DOHH2 (cell line): ENCODE data around the gene CACNG7.

ENCODE experiments used
- H3F3A ChIP-seq: fragments of 200-600 bp; sonication (generic), shearing (Covaris generic); 2 replicates; pipeline ENCODE4 v1.6.0; 2016; ENCODE audit warnings: antibody characterized with exemption, mild to moderate bottlenecking; ENCODE audit not compliant: control insufficient read depth, insufficient read depth
- H3K27ac ChIP-seq: fragments of 200-600 bp; sonication (generic); 2 replicates; pipeline ENCODE4 v1.5.1; 2014; ENCODE audit warnings: low read depth, mild to moderate bottlenecking, low read length, moderate library complexity
- H3K27me3 ChIP-seq: fragments of 200-600 bp; sonication (generic); 2 replicates; pipeline ENCODE4 v1.6.1; 2014; ENCODE audit warnings: mild to moderate bottlenecking, low read length, mixed read lengths; ENCODE audit not compliant: control insufficient read depth
- H3K36me3 ChIP-seq: fragments of 200-600 bp; sonication (generic); 2 replicates; pipeline ENCODE4 v1.6.1; 2014; ENCODE audit warnings: mild to moderate bottlenecking, low read length, moderate library complexity, mixed read lengths; ENCODE audit not compliant: control insufficient read depth
- H3K4me1 ChIP-seq: fragments of 200-600 bp; sonication (generic); 2 replicates; pipeline ENCODE4 v1.6.1; 2014; ENCODE audit warnings: mild to moderate bottlenecking, low read length, mixed read lengths; ENCODE audit not compliant: control insufficient read depth
- H3K4me2 ChIP-seq: fragments of 200-600 bp; sonication (generic); 2 replicates; pipeline ENCODE4 v1.6.0; 2014; ENCODE audit warnings: mild to moderate bottlenecking, low read length, moderate library complexity
- H3K4me3 ChIP-seq: fragments of 200-600 bp; sonication (generic); 2 replicates; pipeline ENCODE4 v1.5.1; 2014; ENCODE audit warnings: mild to moderate bottlenecking, low read length, mixed read lengths
- H3K79me2 ChIP-seq: fragments of 200-600 bp; sonication (generic); 2 replicates; pipeline ENCODE4 v1.6.1; 2014; ENCODE audit warnings: mild to moderate bottlenecking, low read length, mixed read lengths; ENCODE audit not compliant: control insufficient read depth
- H3K9me2 ChIP-seq: fragments of 200-600 bp; sonication (generic); replicated peaks from 2 replicates; pipeline ENCODE4 v1.6.1; 2014; ENCODE audit warnings: mild to moderate bottlenecking, low read length, mixed read lengths; ENCODE audit not compliant: control insufficient read depth
- H3K9me3 ChIP-seq: fragments of 200-600 bp; sonication (generic); 2 replicates; pipeline ENCODE4 v1.6.1; 2014; ENCODE audit warnings: antibody characterized with exemption, low read length, mixed read lengths; ENCODE audit not compliant: control insufficient read depth, insufficient read depth
- H4K20me1 ChIP-seq: fragments of 200-600 bp; sonication (generic); 2 replicates; pipeline ENCODE4 v1.6.0; 2014; ENCODE audit warnings: low read depth, mild to moderate bottlenecking, antibody characterized with exemption, low read length, moderate library complexity; ENCODE audit not compliant: control insufficient read depth, insufficient read depth
- CTCF ChIP-seq: fragments of 200-600 bp; sonication (generic); IDR thresholded peaks from one replicate; pipeline ENCODE4 v1.5.1; 2014; ENCODE audit warnings: antibody characterized with exemption, mild to moderate bottlenecking, low read depth, low read length; ENCODE audit not compliant: poor library complexity, severe bottlenecking
- EZH2phosphoT487 ChIP-seq: fragments of 200-600 bp; sonication (generic); IDR thresholded peaks from 2 replicates; pipeline ENCODE4 v1.6.1; 2017; ENCODE audit warnings: borderline replicate concordance, mild to moderate bottlenecking, antibody characterized with exemption, low read length, moderate library complexity, mixed read lengths

The CACNG7 gene

GRCh38 chr19:53981376-53981951 lies 72.4 kb downstream of the CACNG7 start:
- no peaks in the 10 kb centered on the region for H3K36me3 ChIP-seq
- no peaks in the 10 kb centered on the region for H4K20me1 ChIP-seq
- H3K4me1 ChIP-seq: peaks cover 4% of the 10 kb centered on the region
- H3K4me2 ChIP-seq: no peak overlapping the region
- no peak overlapping the region for H3K4me3 ChIP-seq
- TF ChIP-seq EZH2phosphoT487 (no peak), CTCF (no peak)
- H3K79me2 ChIP-seq: no peaks in the 10 kb centered on the region
- H3K27ac ChIP-seq: no peak overlapping the region
- H3K9me2 ChIP-seq: no peaks in the 10 kb centered on the region
- H3K27me3 ChIP-seq: no peaks in the 10 kb centered on the region
- H3F3A ChIP-seq: no peaks in the 10 kb centered on the region
- peaks cover 4% of the 10 kb centered on the region; the same call in 1 of the 2 replicates for H3K9me3 ChIP-seq

- Histone ChIP-seq H3K4me2 (no peak overlapping the region), H3K4me3 (no peak overlapping the region), H3K4me1 (peaks cover 4% of the 10 kb centered on the region)
Measured at GRCh38 chr19:53982001-53982451, 72.9 kb downstream of the CACNG7 start.

GRCh38 chr19:53982611-53983010 lies 73.5 kb downstream of the CACNG7 start:
- Histone ChIP-seq H3K9me3 (peaks cover 4% of the 10 kb centered on the region; the same call in 1 of the 2 replicates), H3K27me3 (no peaks in the 10 kb centered on the region), H3K4me2 (no peak overlapping the region), H3F3A (no peaks in the 10 kb centered on the region), H3K9me2 (no peaks in the 10 kb centered on the region), H3K4me3 (no peak overlapping the region), H4K20me1 (no peaks in the 10 kb centered on the region), H3K36me3 (no peaks in the 10 kb centered on the region), H3K79me2 (no peaks in the 10 kb centered on the region), H3K4me1 (peaks cover 3% of the 10 kb centered on the region), H3K27ac (no peak overlapping the region)
- no peak for TF ChIP-seq EZH2phosphoT487
- TF ChIP-seq CTCF: no peak

More at GRCh38 chr19:53982001-53982451, 72.9 kb downstream of the CACNG7 start:
- Histone ChIP-seq H3K27me3 (no peaks in the 10 kb centered on the region), H3K36me3 (no peaks in the 10 kb centered on the region), H3K9me2 (no peaks in the 10 kb centered on the region), H3K9me3 (peaks cover 4% of the 10 kb centered on the region; the same call in 1 of the 2 replicates), H3F3A (no peaks in the 10 kb centered on the region), H3K79me2 (no peaks in the 10 kb centered on the region), H4K20me1 (no peaks in the 10 kb centered on the region), H3K27ac (no peak overlapping the region)
- TF ChIP-seq EZH2phosphoT487: no peak
- TF ChIP-seq CTCF: no peak
